Measurements from ENCODE around the gene WNT9B.

The WNT9B gene

DNA sequence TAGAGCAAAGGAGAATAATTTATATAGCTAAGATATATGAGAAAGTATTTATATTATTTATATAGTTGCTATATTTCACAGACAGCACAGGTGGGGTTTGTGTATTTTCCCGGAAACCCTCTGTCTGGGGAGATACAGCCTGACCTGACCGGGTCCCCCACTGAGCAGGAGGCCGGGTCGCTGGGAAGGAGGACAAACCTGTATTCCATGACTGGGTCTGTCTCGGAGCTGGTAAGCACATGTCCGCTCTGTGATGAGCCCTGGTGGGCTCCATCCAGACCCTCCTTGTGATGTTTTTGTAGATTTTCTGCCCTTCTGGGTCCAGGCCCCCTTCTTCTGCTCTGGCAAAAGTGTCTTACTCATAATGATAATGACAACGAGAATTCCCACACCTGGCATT lies 27.7 kb downstream of the WNT9B start:
- no peak for DNase-seq

DNA sequence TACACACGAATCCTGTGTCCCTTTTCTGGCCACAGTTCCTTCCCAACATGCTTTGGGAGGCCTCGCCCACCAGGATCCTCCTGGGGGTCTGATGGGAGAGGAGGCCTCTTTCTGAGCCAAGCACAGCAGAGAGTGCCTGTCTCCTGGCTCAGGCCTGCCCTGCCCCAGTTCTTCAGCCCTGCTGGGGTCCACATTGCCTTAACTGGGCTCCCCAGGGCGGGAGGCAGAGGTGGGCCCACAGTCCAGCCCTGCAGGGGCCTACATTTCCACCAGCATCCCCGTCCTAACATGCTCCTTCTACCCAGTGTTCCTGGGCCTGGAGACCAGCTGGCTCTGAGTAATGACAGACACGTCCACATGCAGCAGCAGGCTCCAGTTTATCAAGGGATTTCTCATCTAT lies 29.6 kb downstream of the WNT9B start:
- no peak for DNase-seq

DNA sequence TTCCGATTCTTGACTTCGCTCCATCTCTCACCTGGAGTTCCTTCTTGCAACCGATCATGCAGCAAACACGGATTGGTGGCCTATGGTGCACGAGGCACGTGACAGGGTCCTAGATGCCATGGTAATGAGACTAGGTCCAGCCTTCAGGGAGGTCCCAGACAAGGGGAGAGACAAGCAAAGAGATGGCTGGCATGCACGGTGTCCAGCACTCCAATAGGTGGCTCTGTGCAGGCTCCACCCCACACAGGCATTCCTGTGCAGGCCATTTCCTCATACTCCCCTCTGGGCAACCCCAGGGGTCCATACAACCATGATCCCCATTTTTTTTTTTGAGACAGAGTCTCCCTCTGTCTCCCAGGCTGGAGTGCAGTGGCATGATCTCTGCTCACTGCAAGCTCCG lies 31.3 kb downstream of the WNT9B start:
- no peak for DNase-seq

DNA sequence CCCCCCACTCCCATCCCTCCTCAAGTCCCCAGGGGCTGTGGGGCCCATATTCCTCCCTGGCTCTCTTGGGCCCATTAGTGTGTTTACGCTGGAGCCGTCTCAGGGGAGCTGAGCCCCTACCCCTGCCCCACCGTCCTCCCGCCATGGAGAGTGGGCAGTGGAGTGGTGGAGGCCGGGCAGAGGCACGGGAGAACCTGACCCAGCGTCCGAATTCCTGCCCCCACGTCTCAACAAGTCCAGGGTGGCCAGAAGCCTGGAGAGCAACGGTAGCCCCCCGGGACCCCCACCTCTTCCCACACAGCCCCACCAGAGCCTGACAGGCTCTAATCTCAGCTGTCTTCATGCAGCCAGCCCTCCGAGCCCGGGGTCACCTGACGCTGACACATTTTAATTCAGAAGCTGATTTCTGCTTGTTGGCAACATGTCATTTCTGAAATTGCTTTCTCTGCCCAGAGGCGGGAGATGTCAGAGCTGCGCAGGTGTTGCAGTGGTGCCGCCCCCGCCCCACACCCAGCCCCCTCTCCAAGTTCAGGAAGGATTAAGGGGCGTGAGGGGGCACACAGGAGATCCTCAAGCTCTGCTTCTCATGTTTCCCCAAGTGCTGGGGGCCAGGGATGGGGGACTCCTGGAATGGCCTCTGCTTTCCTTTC lies 32.6 kb downstream of the WNT9B start:
- DNase-seq, result peak in 2 of 56 donors; percentile 1 to 13

DNA sequence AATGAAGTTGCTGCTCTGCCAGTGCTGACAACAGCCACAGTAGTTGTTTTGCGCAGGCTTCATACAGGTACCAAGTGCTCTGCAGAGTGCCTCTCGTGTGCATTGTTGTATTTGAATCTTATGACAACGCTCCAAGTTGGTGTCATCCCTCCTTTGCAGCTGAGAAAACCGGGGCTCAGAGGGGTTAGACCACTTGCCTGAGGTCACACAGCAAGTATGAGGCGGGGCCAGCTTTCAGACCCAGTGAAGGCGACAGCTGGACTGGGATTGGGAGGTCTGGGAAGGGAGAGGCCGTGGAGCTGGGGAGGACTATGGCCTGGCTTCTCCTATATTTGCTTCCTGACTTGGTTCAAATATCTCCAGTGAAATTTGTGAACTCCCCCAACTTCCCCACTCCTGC lies 33.2 kb downstream of the WNT9B start:
- DNase-seq, result no peak

GRCh38 chr17:46885415-46886309 lies 34.3 kb downstream of the WNT9B start:
- DNase-seq, result no peak

DNA sequence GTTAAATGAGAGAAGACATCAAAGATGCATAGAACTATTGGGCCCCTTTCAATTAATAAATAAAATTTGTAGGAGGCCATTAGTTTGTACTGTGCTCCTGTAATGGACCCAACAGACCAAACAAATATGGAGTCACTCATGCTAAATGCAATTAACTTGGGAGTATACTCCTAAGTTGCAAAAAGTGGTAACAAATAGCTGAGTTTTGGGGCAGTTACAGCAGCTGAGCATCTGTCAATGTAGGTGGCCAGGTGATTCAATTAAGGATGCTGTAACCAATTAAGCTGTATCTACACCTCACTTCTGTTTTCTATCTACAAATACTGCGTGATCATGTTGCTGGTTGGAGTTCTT lies 34.9 kb downstream of the WNT9B start:
- no peak for DNase-seq

- DNase-seq, result no peak
These were observed 36.3 kb downstream of the WNT9B start for GRCh38 chr17:46887717-46888116.

- DNase-seq, result no peak
These were observed 37.3 kb downstream of the WNT9B start for GRCh38 chr17:46888727-46889126.

- no peak for DNase-seq
These were observed 38.1 kb downstream of the WNT9B start for GRCh38 chr17:46889519-46889918.

GRCh38 chr17:46889992-46890564 lies 38.7 kb downstream of the WNT9B start:
- DNase-seq, result no peak

DNA sequence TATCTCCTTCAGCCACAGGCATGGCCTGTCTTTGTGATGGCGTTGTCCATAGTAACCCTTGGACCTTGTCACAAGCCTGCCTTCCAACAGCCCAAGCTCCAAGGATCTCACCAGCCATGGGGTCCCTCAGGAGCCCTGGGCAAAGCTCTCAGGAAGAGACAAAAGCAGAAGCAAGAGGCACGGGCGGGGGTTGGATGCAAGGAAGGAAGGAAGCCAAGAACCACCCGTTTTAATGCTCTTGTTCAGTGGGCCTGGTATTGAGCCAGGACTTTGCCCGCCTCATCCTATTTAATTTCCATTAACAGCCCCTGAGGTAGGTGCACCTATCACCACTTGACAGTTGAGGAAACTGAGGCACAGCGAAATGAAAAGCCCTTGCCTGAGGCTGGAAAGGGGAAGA lies 39.3 kb downstream of the WNT9B start:
- no peak for DNase-seq

DNA sequence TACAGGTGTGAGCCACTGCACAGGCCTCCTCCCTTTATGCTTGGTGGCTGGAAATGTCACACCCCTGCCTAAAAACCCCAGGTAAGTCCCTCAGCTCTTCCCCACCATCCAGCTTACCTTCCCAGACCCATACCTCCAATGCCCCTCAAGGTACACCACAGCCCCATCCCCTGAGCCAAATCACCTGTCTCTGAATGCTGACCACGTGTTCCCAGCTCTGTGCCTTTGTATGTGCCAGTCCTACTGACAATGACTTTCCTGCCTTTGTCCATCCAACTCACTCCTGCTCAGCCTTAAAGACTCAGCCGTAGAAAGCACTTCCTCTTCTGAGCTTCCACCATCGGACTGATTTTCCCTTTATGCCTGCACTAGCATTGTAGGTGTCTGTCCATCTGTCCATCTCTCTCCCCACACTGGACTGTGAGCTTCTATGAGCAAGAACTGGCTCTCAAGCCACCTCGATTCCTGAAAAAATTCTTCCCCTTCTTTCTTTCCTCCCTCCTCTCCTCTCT lies 40.9 kb downstream of the WNT9B start:
- DNase-seq, result no peak

GRCh38 chr17:46894024-46894423 lies 42.6 kb downstream of the WNT9B start:
- no peak for DNase-seq

- no peak for DNase-seq
These were observed 43.2 kb downstream of the WNT9B start for GRCh38 chr17:46894476-46895151.

DNA sequence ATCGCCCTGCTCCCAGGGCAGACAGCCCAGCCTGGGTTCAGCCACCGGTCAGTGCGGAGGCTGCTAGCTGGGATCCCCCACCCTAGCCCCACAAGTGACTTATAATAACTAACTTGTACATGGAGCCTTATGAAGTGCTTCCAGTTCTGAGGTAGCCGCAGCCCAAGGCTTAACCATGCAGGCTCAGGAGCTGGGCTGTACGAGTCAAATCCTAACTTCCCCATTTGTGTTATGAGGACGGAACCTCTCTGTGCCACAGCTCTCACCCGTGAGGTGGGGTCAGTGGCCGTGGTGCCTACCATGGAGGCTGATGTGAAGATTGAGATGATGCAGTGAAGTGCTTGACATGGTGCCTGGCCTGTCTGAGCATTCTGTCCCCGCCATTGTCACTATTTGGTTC lies 43.8 kb downstream of the WNT9B start:
- no peak for DNase-seq

DNA sequence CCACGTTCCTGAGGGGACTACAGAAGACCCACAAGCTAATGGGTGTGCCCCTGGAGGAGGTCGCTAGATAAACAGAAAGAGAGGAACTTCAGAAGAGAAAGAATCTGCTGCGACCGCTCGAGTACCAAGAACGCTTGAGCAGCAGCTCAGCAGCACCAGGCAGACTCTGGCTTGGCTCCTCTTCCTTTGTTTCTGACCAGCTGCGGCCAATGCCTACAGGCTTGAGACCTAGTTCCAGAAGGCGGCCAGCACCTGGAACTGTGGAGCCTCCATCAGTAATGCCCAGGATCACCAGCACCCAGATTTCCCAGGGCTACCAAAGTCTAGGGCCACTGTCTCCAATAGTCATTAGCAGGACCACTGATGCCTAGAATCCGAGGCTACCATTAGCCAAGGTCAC lies 45.6 kb downstream of the WNT9B start:
- DNase-seq, result no peak

DNA sequence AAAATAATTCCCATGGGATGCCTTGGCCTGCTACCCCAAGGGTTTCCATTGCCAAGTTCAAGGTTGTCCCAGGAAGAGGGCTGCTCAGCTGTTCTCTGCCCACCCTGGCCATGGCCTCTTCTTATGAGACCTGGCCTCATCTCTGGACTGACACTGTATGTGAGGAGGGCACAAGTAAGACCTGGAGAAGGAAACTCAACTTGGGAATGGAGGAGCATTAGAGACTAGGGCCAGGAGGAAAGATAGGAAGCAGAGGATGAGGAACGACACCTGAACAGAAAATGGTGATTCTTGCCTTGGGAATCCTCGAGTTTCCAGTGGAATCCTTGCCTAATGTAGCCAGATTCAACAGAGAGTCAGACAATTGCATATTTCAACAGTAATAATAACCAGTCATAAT lies 47.0 kb downstream of the WNT9B start:
- no peak for DNase-seq

DNA sequence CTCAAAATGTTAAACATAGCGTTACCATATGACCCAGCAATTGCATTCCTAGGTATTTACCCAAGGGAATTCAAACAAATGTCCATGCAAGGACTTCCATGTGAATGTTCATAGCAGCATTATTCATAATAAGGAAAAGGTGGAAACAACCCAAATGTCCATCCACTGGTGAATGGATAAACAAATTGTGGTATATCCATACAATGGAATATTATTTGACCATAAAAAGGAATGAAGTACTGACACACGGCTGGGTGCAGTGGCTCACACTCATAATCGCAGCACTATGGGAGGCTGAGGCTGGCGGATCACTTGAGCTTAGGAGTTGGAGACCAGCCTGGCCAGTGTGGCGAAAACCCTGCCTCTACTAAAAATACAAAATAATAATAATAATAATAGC lies 47.5 kb downstream of the WNT9B start:
- no peak for DNase-seq

GRCh38 chr17:46901291-46901690 lies 49.9 kb downstream of the WNT9B start:
- DNase-seq, result no peak

DNA sequence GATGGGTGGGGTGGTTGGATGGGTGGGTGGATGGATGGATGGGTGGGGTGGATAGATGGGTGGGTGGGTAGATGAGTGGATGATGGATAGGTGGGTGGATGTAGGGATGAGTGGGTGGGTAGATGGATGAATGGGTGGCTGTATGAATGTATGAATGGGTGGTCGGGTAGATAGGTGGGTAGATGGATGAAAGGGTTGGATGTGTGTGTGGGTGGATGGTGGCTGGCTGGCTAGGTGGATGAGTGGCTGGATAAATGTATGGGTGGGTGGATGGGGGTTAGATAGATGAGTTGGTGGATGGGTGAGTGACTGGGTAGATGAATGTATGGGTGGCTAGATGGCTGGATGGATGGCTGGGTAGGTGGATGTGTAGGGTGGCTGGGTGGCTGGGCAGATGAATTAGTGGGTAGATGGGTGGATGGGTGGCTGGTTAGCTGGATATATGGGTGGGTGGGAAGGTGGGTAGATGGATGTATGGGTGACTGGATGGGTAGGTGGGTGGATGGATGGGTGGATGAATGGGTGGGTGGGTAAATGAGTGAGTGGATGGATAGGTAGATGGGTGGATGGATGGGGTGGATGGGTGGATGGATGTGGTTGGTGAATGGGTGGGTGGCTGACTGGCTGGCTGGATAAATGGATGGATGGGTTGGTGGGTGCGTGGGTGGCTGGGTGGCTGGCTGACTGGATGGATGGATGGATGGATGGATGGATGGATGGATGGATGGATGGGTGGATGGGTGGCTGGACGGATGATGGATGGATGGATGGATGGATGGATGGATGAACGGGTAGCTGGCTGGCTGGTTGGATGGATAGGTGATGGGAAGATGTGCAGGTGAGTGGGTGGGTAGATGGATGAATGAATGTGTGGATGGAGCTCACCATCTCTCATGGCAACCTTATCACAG lies 52.6 kb downstream of the WNT9B start:
- no peak for DNase-seq

All from nucleus accumbens (tissue), 56 donors.